Astrocyte (in vitro differentiated cells and primary cell): ENCODE results near the gene GPATCH3.

Source experiments
- EZH2 ChIP-seq: IDR thresholded peaks from 2 replicates; pipeline ENCODE4 v1.6.1; 2012; ENCODE audit warnings: mild to moderate bottlenecking, low read length, inconsistent platforms; ENCODE audit not compliant: insufficient read depth
- TF ChIP-seq, protein P1 (sequence below): IDR thresholded peaks from 2 replicates; pipeline ENCODE4 v1.5.1; 2011; ENCODE audit warnings: low read depth, mild to moderate bottlenecking, inconsistent platforms, low read length, moderate library complexity; ENCODE audit not compliant: insufficient read depth

- TF ChIP-seq, protein P1, sequence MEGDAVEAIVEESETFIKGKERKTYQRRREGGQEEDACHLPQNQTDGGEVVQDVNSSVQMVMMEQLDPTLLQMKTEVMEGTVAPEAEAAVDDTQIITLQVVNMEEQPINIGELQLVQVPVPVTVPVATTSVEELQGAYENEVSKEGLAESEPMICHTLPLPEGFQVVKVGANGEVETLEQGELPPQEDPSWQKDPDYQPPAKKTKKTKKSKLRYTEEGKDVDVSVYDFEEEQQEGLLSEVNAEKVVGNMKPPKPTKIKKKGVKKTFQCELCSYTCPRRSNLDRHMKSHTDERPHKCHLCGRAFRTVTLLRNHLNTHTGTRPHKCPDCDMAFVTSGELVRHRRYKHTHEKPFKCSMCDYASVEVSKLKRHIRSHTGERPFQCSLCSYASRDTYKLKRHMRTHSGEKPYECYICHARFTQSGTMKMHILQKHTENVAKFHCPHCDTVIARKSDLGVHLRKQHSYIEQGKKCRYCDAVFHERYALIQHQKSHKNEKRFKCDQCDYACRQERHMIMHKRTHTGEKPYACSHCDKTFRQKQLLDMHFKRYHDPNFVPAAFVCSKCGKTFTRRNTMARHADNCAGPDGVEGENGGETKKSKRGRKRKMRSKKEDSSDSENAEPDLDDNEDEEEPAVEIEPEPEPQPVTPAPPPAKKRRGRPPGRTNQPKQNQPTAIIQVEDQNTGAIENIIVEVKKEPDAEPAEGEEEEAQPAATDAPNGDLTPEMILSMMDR, result no peak
- TF ChIP-seq EZH2, result no peak
These were observed 45.4 kb downstream of the GPATCH3 start for GRCh38 chr1:26854906-26855305.
